H1 (cell line): ENCODE measurements around the gene CMIP. TPM values are rescaled to one million over a fixed set of nuclear protein-coding genes. Genes with fewer than 3 reads are reported as not detected.

Experiments
- CTCF ChIA-PET: fragments of 300-600 bp; sonication (Branson Sonifier 250); formaldehyde crosslinking; loops from one replicate; lab custom pipeline; 2021; ENCODE audit not compliant: partially characterized antibody; lab: Charles Lee
- POLR2A ChIA-PET: fragments of 300-600 bp; sonication (Branson Sonifier 250); formaldehyde crosslinking; loops from one replicate; lab custom pipeline; 2021; ENCODE audit warnings: inconsistent platforms; ENCODE audit not compliant: partially characterized antibody; lab: Charles Lee
- DNase-seq, 2 experiments: peaks; one replicate each; pipeline versions ENCODE4 v3.0.0 to v3.0.0-alpha.2; 2010 to 2022; ENCODE audit warnings: low spot score in 2 of 2, low read depth in 1 of 2, mixed read lengths in 1 of 2
- FAIRE-seq: peaks from 2 replicates; lab custom pipeline; 2011; peaks lifted over from hg19 to GRCh38; lab: Jason Lieb, UNC
- H2AFZ ChIP-seq: 2 replicates; pipeline ENCODE4 v1.8.1; 2012; ENCODE audit warnings: low read length, inconsistent platforms
- H2AK5ac ChIP-seq: 2 replicates; pipeline ENCODE4 v1.6.1; 2013; ENCODE audit warnings: low read depth, low read length
- H2BK120ac ChIP-seq: replicated peaks from 2 replicates; pipeline ENCODE3; 2013; ENCODE audit warnings: low read depth, low read length, inconsistent platforms
- H2BK12ac ChIP-seq: 2 replicates; pipeline ENCODE4 v1.6.1; 2013; ENCODE audit warnings: low read depth, low read length
- H2BK15ac ChIP-seq: 2 replicates; pipeline ENCODE4 v1.6.1; 2013; ENCODE audit warnings: low read length
- H2BK20ac ChIP-seq: 2 replicates; pipeline ENCODE4 v1.6.1; 2013; ENCODE audit warnings: low read length
- H2BK5ac ChIP-seq: 2 replicates; pipeline ENCODE4 v1.6.1; 2013; ENCODE audit warnings: low read depth, low read length
- H3K14ac ChIP-seq: 2 replicates; pipeline ENCODE4 v1.6.1; 2013; ENCODE audit warnings: inconsistent platforms; ENCODE audit not compliant: insufficient read length
- H3K18ac ChIP-seq: 2 replicates; pipeline ENCODE4 v1.6.1; 2013; ENCODE audit warnings: low read length; ENCODE audit errors: extremely low read depth
- H3K23ac ChIP-seq: 2 replicates; pipeline ENCODE4 v1.6.1; 2013; ENCODE audit warnings: inconsistent platforms; ENCODE audit not compliant: insufficient read length
- H3K23me2 ChIP-seq: 2 replicates; pipeline ENCODE4 v1.6.1; 2013; ENCODE audit warnings: low read depth, low read length
- H3K27ac ChIP-seq: 2 replicates; pipeline ENCODE4 v1.6.1; 2011; ENCODE audit warnings: low read depth, low read length, inconsistent platforms
- H3K27me3 ChIP-seq, 4 experiments: replicated peaks in 1 of 4; 1 replicate in 1 of 4; 2 replicates in 3 of 4; pipeline versions ENCODE4 v1.6.1 to v1.8.1; 2011 to 2013; ENCODE audit warnings: low read length in 3 of 4, mild to moderate bottlenecking in 3 of 4, inconsistent platforms in 2 of 4, mixed read lengths in 2 of 4, moderate library complexity in 1 of 4; ENCODE audit not compliant: control insufficient read depth in 3 of 4, insufficient read depth in 3 of 4; ENCODE audit errors: extremely low read depth in 1 of 4
- H3K36me3 ChIP-seq, 4 experiments: 2 replicates each; pipeline versions ENCODE4 v1.6.1 to v1.8.1; 2011 to 2013; ENCODE audit warnings: mild to moderate bottlenecking in 4 of 4, low read length in 3 of 4, moderate library complexity in 2 of 4, control low read depth in 1 of 4, inconsistent platforms in 1 of 4; ENCODE audit not compliant: insufficient read depth in 4 of 4, control insufficient read depth in 2 of 4
- H3K4ac ChIP-seq: replicated peaks from 2 replicates; pipeline ENCODE3; 2013; ENCODE audit warnings: low read length, low read depth, mixed read lengths, inconsistent platforms; ENCODE audit not compliant: insufficient read length
- H3K4me1 ChIP-seq, 4 experiments: replicated peaks in 1 of 4; 1 replicate in 1 of 4; 2 replicates in 3 of 4; pipeline versions ENCODE4 v1.6.1 to v1.8.1; 2011 to 2013; ENCODE audit warnings: low read length in 3 of 4, inconsistent platforms in 2 of 4, mixed read lengths in 1 of 4; ENCODE audit not compliant: insufficient read depth in 4 of 4, control insufficient read depth in 3 of 4
- H3K4me2 ChIP-seq, 2 experiments: 2 replicates each; pipeline versions ENCODE4 v1.6.1 to v1.8.1; 2011 to 2013; ENCODE audit warnings: low read depth in 2 of 2, low read length in 2 of 2, control low read depth in 1 of 2, inconsistent platforms in 1 of 2, mild to moderate bottlenecking in 1 of 2; ENCODE audit not compliant: insufficient read depth in 1 of 2
- H3K4me3 ChIP-seq, 4 experiments: fragments of 200-600, 300-600 bp in 1 of 4; sonication (generic), shearing (Covaris generic), sonication (Bioruptor Twin) in 1 of 4; 2 replicates each; pipeline versions ENCODE4 v1.5.1 to v1.8.1; 2011 to 2016; ENCODE audit warnings: low read length in 4 of 4, low read depth in 3 of 4, control low read depth in 2 of 4, inconsistent platforms in 2 of 4, mild to moderate bottlenecking in 2 of 4, mixed read lengths in 1 of 4, moderate library complexity in 1 of 4; ENCODE audit not compliant: insufficient read depth in 2 of 4; ENCODE audit errors: extremely low read depth in 1 of 4
- H3K56ac ChIP-seq: replicated peaks from 2 replicates; pipeline ENCODE3; 2013; ENCODE audit warnings: low read depth, mild to moderate bottlenecking, mixed read lengths, low read length, inconsistent platforms; ENCODE audit not compliant: insufficient read length
- H3K79me1 ChIP-seq: 2 replicates; pipeline ENCODE4 v1.6.1; 2013; ENCODE audit warnings: low read depth, low read length, control low read depth
- H3K79me2 ChIP-seq, 2 experiments: 2 replicates each; pipeline versions ENCODE4 v1.6.1 to v1.8.1; 2012 to 2013; ENCODE audit warnings: low read length in 2 of 2, mild to moderate bottlenecking in 2 of 2, inconsistent platforms in 1 of 2; ENCODE audit not compliant: insufficient read depth in 2 of 2, control insufficient read depth in 1 of 2
- H3K9ac ChIP-seq, 4 experiments: replicated peaks in 1 of 4; 1 replicate in 1 of 4; 2 replicates in 3 of 4; pipeline versions ENCODE4 v1.6.1 to v1.8.1; 2011 to 2013; ENCODE audit warnings: low read depth in 3 of 4, low read length in 3 of 4, control low read depth in 2 of 4, mild to moderate bottlenecking in 2 of 4, moderate library complexity in 2 of 4, inconsistent platforms in 1 of 4; ENCODE audit errors: extremely low read depth in 1 of 4
- H3K9me3 ChIP-seq, 2 experiments: 2 replicates each; pipeline versions ENCODE4 v1.6.1 to v1.8.1; 2012 to 2013; ENCODE audit warnings: mild to moderate bottlenecking in 2 of 2, moderate library complexity in 2 of 2, control low read depth in 1 of 2, inconsistent platforms in 1 of 2, low read depth in 1 of 2, low read length in 1 of 2, mixed read lengths in 1 of 2; ENCODE audit not compliant: insufficient read depth in 2 of 2
- H4K20me1 ChIP-seq, 2 experiments: replicated peaks in 1 of 2; 2 replicates each; pipeline versions ENCODE3 to v1.8.1; 2011 to 2013; ENCODE audit warnings: inconsistent platforms in 2 of 2, low read length in 2 of 2, mild to moderate bottlenecking in 1 of 2; ENCODE audit not compliant: insufficient read depth in 2 of 2, control insufficient read depth in 1 of 2
- H4K5ac ChIP-seq: 2 replicates; pipeline ENCODE4 v1.6.1; 2013; ENCODE audit warnings: low read length, low read depth, mixed read lengths, inconsistent platforms; ENCODE audit not compliant: insufficient read length
- H4K8ac ChIP-seq: 2 replicates; pipeline ENCODE4 v1.8.0; 2013; ENCODE audit warnings: mild to moderate bottlenecking, moderate library complexity, low read length, inconsistent platforms; ENCODE audit not compliant: insufficient read depth; ENCODE audit errors: extremely low read depth
- H4K91ac ChIP-seq: replicated peaks from 2 replicates; pipeline ENCODE3; 2013; ENCODE audit warnings: low read length, mixed read lengths, inconsistent platforms; ENCODE audit not compliant: insufficient read length
- ATF3 ChIP-seq: IDR thresholded peaks from 2 replicates; pipeline ENCODE4 v1.6.1; 2011; ENCODE audit warnings: low read depth, mild to moderate bottlenecking, low read length; ENCODE audit not compliant: insufficient read depth
- BACH1 ChIP-seq: IDR thresholded peaks from 2 replicates; pipeline ENCODE4 v1.6.1; 2012; ENCODE audit warnings: low read length, improper control_type of control experiment
- EP300 ChIP-seq, 2 experiments: IDR thresholded peaks; 1 replicate in 1 of 2; 2 replicates in 1 of 2; pipeline ENCODE4 v1.6.1; 2011 to 2012; ENCODE audit warnings: low read depth in 2 of 2, low read length in 2 of 2, mild to moderate bottlenecking in 2 of 2, borderline replicate concordance in 1 of 2, inconsistent platforms in 1 of 2, moderate library complexity in 1 of 2
- EZH2 ChIP-seq: fragments of 200-600 bp; sonication (generic); IDR thresholded peaks from 2 replicates; pipeline ENCODE4 v1.7.1; 2012; ENCODE audit warnings: low read depth, mild to moderate bottlenecking, moderate library complexity, low read length, inconsistent platforms; ENCODE audit not compliant: severe bottlenecking
- MAFK ChIP-seq: IDR thresholded peaks from 2 replicates; pipeline ENCODE4 v1.6.1; 2012; ENCODE audit warnings: low read depth, mild to moderate bottlenecking, improper control_type of control experiment, low read length
- PHF8 ChIP-seq: fragments of 200-600 bp; sonication (generic); conservative IDR thresholded peaks from 2 replicates; pipeline ENCODE4 v1.7.1; 2012; ENCODE audit warnings: low read depth, mild to moderate bottlenecking, inconsistent platforms, low read length, moderate library complexity
- RFX5 ChIP-seq: IDR thresholded peaks from 2 replicates; pipeline ENCODE4 v1.6.1; 2011; ENCODE audit warnings: low read depth, low read length, improper control_type of control experiment, borderline replicate concordance
- SRF ChIP-seq: IDR thresholded peaks from 2 replicates; pipeline ENCODE4 v1.6.1; 2011; ENCODE audit warnings: mild to moderate bottlenecking, low read depth, low read length, moderate library complexity
- WGBS, 2 experiments: shearing (Covaris generic) in 1 of 2; methylation state at CpG; one replicate each; pipeline versions ENCODE4 v1.1.6 to v1.1.7; 2013 to 2015; ENCODE audit warnings: low lambda C conversion rate in 2 of 2, mixed read lengths in 2 of 2, inconsistent platforms in 1 of 2, low coverage in 1 of 2, missing lambda C conversion rate in 1 of 2; ENCODE audit not compliant: insufficient replicate concordance in 2 of 2, insufficient coverage in 1 of 2, insufficient read length in 1 of 2; ENCODE audit errors: extremely low coverage in 1 of 2, missing lambda C conversion rate in 1 of 2; 5-methylcytosine and 5-hydroxymethylcytosine counted together
- polyA plus RNA-seq, 7 experiments: library from polyadenylated mRNA; depleted of rRNA in 3 of 7; stranded (reverse) in 5 of 7; unstranded in 2 of 7; fragments of >200 nt in 5 of 7; fragments of 200-250 nt in 2 of 7; gene quantifications; 1 replicate in 5 of 7; 2 replicates in 1 of 7; 4 replicates in 1 of 7; pipeline versions ENCODE4 v1.2.1 to v1.2.3, GENCODE V29; 2011 to 2013; ENCODE audit warnings: missing spikeins in 2 of 7, mixed read lengths in 2 of 7
- total RNA-seq: library from RNA; stranded (reverse); fragmentation: NEBNext Ultra II Directional; extraction: Animal tissue kit (Norgen Biotek cat#: 25700); gene quantifications from 2 replicates; pipeline ENCODE4 v1.2.1, GENCODE V29; 2021
- TF ChIP-seq, protein P1 (sequence below): IDR thresholded peaks from 2 replicates; pipeline ENCODE4 v1.6.1; 2011; ENCODE audit warnings: low read length, improper control_type of control experiment

The CMIP gene
- total and polyA plus RNA-seq, 2 of the 8 experiments (the other 6 are each of a cell fraction or from before 2014, with no cell fraction given), result 7.9 to 53.2 TPM

GRCh38 chr16:81526199-81526598 lies 81.6 kb downstream of the CMIP start:
- 80% methylated on average over 4 of the region's 4 CpGs; no CpG with 5 or more reads in 1 of the 2 experiments for WGBS, 2 experiments
- no peak for TF ChIP-seq PHF8
- no peak for TF ChIP-seq ATF3
- no peak for TF ChIP-seq EP300 (IDR thresholded peaks at IDR 0.05; ENCODE audit: borderline replicate concordance in 1 of 2, low read depth in 2 of 2, low read length in 2 of 2)
- no peak for TF ChIP-seq EZH2
- TF ChIP-seq RFX5, result no peak
- TF ChIP-seq, protein P1, sequence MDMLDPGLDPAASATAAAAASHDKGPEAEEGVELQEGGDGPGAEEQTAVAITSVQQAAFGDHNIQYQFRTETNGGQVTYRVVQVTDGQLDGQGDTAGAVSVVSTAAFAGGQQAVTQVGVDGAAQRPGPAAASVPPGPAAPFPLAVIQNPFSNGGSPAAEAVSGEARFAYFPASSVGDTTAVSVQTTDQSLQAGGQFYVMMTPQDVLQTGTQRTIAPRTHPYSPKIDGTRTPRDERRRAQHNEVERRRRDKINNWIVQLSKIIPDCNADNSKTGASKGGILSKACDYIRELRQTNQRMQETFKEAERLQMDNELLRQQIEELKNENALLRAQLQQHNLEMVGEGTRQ, result no peak
- no peak for TF ChIP-seq MAFK
- no peak for TF ChIP-seq SRF
- no peak for TF ChIP-seq BACH1

More at GRCh38 chr16:81526199-81526598, 81.6 kb downstream of the CMIP start:
- H3K18ac ChIP-seq, result no peak overlapping the region
- CTCF ChIA-PET, result interaction anchor here (1.1 to 2.2 kb wide), 4 partner anchors 10 to 97 kb away, joined by 4 to 5 read pairs (median 4); no protein-coding TSS in a partner anchor
- H3K9ac ChIP-seq, result no peak overlapping the region
- H3K23me2 ChIP-seq, result no peaks in the 10 kb centered on the region; the same call in 1 of the 2 replicates
- H4K20me1 ChIP-seq, result peaks cover 2 to 12% of the 10 kb centered on the region in 2 experiments
- no peak overlapping the region for H3K14ac ChIP-seq
- FAIRE-seq, result no peak
- H2BK12ac ChIP-seq, result no peak overlapping the region
- H4K91ac ChIP-seq, result no peak overlapping the region
- POLR2A ChIA-PET, result interaction anchor here (0.7 to 1.6 kb wide), 2 partner anchors 10 to 106 kb away, joined by 3 read pairs; no protein-coding TSS in a partner anchor
- H3K9me3 ChIP-seq, result no peaks in the 10 kb centered on the region
- H3K56ac ChIP-seq, result no peak overlapping the region
- H3K4me1 ChIP-seq, result peaks cover 0 to 7% (median 2%) of the 10 kb centered on the region in 4 experiments; a peak in 3 of 7 replicates
- H2AK5ac ChIP-seq, result no peak overlapping the region
- H4K5ac ChIP-seq, result no peak overlapping the region
- no peak overlapping the region for H3K4ac ChIP-seq
- H2AFZ ChIP-seq, result no peak overlapping the region
- H3K4me2 ChIP-seq, result no peak overlapping the region
- H4K8ac ChIP-seq, result no peak overlapping the region
- H3K79me2 ChIP-seq, result peaks cover 0 to 87% of the 10 kb centered on the region in 2 experiments; a peak in 2 of 4 replicates
- H3K27me3 ChIP-seq, result no peaks in the 10 kb centered on the region
- H2BK120ac ChIP-seq, result no peak overlapping the region
- no peak overlapping the region for H3K27ac ChIP-seq
- H3K79me1 ChIP-seq, result peaks cover 15% of the 10 kb centered on the region
- no peak overlapping the region for H2BK20ac ChIP-seq
- no peaks in the 10 kb centered on the region for H3K36me3 ChIP-seq
- H3K4me3 ChIP-seq, result no peak overlapping the region
- no peak for DNase-seq
- no peak overlapping the region for H3K23ac ChIP-seq
- no peak overlapping the region for H2BK5ac ChIP-seq
- H2BK15ac ChIP-seq, result no peak overlapping the region
